GM19463 (cell line): Measurements from ENCODE around the gene COX6A1.
"Not testable (repeated sequence)": the region's sequence is repeated elsewhere in the genome, so short reads cannot be mapped to it uniquely, and the experiment has no call there.

ENCODE experiments used
- ATAC-seq: cut with Tn5 transposase; IDR thresholded peaks from one replicate; pipeline ENCODE4 v1.9.1; 2021; ENCODE audit warnings: mild to moderate bottlenecking, moderate library complexity; ENCODE audit not compliant: unreplicated experiment

Gene COX6A1

DNA sequence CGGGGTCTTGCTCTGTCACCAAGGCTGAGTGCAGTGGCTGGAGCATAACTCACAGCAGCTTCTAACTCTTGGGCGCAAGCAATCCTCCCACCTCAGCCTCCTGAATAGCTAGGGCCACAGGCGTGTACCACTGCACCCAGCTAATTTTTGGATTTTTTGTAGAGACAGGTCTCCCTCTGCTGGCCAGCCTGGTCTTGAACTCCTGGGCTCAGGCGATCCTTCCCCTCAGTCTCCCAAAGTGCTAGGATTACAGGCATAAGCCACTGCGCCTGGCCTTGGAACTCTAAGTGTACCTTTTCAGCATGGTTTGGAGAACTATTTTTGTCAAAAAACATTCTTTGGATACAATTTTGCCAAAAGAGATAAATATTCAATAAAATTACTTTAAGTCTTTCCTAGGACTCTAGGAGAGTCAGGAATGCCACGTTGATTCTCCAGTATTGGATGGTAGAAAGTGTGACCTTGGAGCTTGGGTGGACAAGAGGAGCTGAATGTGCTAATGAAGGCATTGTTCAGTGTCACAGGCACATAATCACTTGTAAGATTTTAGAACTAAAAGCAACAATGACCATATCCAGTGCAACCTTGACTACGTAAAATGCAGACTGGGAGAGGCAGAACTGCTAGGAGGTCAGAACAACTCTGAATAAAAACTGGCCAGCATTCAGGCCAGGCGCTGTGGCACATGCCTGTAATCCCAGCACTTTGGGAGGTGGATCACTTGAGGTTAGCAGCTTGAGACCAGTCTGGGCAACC lies 28.8 kb downstream of the COX6A1 start:
- no peak for ATAC-seq

- ATAC-seq: no peak
Observed at GRCh38 chr12:120467439-120467838, 29.5 kb downstream of the COX6A1 start.

DNA sequence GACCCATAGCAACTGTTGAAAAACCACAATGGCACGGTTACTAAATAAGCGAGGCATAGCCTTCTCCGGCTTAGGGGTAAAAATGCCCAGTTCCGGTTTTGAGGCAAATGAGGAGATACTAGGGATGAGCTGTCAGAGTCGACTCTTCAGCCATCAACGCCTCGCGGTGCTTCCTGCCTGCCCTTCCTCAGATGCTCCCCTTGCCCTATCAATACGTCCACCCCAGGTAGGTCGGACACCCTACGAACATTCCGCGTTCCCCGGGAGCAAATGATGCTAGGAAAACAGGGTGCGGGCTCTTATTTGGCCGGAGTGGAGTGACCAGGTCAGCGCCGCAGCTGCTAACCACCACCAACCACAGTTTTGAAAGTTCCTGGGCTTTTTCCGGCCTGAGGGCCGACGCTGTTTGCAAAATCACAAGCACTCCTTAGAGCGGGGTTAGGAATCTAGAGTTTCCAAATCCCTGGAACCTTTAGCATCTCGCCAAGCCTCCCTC lies 30.5 kb downstream of the COX6A1 start:
- no peak for ATAC-seq

- ATAC-seq: peak; percentile 20
Observed at GRCh38 chr12:120468821-120469449, 31.0 kb downstream of the COX6A1 start.

DNA sequence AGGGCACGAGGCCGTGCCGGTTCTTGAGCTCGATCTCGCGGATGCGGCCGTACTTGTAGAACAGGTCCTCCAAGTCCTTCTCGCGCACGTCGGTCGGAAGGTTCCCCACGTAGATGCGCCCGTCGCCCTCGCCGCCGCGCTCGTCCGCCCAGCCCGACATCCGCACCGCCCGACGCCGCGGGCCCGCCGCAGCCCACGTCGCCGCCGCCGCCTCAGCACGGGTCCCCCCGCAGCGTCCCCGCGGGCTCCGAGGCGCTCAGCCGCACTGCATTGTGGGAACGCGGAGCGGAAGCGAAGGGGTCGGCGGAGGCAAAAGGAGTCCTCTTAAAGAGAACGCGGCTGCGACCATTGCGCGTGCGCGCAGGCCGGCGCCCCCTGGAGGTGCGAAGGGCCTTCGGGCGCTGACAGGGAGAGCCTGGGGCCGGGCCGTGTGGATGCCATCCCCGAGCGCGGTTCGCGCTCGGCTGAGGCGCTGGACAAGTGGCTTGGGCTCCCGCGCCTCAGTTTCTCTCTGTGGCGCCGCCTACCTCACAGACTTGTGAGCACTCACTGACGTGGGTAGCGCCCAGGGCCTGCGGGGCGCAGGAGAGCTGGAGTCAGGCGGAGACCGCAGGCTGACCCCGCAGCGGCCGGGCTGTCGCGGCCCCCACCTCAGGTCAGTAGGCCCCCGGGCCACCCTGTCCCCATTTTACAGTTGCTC lies 31.7 kb downstream of the COX6A1 start, which contains the start of gene SRSF9:
SRSF9 (minus strand) TSS at position 299 of the 700 bp plus-strand sequence; CDS start at position 160, 139 bp downstream.
- peak; percentile 86 for ATAC-seq

GRCh38 chr12:120470150-120470784 lies 32.4 kb downstream of the COX6A1 start:
- no peak for ATAC-seq

- ATAC-seq: no peak
Observed at GRCh38 chr12:120472521-120472920, 34.6 kb downstream of the COX6A1 start.

DNA sequence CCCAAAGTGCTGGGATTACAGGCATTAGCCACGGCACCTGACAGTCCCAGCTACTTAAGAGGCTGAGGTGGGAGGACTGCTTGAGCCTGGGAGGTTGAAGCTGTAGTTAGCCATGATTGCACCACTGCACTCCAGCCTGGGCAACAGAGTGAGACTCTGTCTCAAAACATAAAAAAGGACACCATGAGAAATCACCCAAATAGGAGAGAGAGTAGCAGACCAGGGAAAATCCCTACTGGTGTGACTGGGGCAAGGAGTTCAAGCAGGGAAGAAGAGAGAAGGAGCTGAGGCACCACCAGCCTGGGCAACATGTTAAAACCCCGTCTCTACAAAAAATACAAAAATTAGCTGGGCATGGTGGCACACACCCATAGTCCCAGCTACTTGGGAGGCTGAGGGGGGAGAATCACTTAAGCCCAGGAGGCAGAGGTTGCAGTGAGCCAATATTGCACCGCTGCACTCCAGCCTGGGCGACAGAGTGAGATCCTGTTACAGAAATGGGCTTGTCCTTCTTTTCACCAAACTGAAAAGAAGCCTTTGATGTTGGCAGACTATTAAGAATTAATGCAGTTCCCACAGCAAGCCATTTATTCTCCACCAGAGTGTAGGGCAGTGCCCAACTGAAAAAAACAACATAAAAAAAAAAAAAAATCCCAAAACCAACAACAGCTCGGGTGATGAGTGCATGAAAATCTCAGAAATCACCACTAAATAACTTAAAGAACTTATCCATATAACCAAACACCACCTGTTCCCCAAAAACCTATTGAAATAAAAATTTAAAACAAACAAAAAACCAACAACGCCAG lies 36.1 kb downstream of the COX6A1 start:
- ATAC-seq: no peak

DNA sequence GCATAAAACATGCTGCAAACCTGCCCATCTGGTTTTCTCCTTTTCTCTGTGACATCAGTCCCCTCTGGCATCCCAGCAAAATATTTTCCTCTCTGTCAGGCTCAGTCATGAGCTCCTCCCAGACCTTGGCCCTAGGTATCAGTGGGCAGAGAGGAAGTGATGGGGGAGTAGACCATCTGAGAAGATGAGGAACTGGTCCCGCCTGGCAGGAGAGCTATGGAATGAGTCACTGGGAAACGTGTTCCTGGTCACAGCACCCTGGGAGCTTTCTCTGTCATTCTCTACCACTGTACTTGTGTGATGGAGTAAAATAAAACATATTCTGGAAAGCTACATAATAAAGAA lies 36.7 kb downstream of the COX6A1 start:
- ATAC-seq: no peak

- ATAC-seq: no peak
Observed at GRCh38 chr12:120475643-120476042, 37.7 kb downstream of the COX6A1 start.

- ATAC-seq: no peak
Observed at GRCh38 chr12:120479458-120479857, 41.5 kb downstream of the COX6A1 start.

GRCh38 chr12:120480211-120480610 lies 42.3 kb downstream of the COX6A1 start:
- ATAC-seq: no peak

DNA sequence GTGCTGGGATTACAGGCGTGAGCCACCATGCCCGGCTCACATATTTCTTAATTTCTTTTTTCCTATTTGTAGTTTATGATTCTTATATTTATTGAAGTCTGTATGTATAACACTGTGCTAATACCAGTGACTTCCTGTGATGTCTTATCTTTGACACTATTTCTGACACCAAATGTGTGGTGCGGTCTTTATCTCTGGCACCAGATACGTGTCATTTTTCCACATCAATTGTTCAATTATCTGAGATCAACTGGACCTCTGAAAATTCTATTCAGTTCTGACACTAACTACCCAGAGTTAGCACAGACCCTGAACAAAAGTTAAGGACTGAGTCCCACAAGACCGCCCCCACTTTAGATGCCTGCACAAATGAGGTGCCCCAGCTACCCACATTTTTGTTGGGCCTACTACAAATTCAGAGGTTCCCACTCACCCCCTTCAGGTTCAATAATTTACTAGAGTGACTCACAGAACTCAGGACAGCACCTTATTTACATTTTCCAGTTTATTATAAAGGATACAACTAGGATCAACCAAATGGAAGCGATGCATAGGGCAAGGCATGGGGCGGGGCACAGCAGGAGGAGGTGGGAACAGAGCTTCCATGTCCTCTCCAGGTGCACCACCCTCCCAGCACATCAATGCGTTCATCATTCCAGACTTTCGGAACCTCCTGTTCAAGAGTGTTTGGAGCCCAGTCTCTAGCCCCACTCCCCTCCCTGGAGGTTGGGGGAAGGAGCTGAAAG lies 43.3 kb downstream of the COX6A1 start:
- ATAC-seq: no peak

- ATAC-seq: no peak
Observed at GRCh38 chr12:120483621-120484020, 45.7 kb downstream of the COX6A1 start.

- ATAC-seq: no peak
Observed at GRCh38 chr12:120485961-120486881, 48.3 kb downstream of the COX6A1 start.

GRCh38 chr12:120487552-120487951 lies 49.6 kb downstream of the COX6A1 start:
- ATAC-seq: not testable (repeated sequence)

DNA sequence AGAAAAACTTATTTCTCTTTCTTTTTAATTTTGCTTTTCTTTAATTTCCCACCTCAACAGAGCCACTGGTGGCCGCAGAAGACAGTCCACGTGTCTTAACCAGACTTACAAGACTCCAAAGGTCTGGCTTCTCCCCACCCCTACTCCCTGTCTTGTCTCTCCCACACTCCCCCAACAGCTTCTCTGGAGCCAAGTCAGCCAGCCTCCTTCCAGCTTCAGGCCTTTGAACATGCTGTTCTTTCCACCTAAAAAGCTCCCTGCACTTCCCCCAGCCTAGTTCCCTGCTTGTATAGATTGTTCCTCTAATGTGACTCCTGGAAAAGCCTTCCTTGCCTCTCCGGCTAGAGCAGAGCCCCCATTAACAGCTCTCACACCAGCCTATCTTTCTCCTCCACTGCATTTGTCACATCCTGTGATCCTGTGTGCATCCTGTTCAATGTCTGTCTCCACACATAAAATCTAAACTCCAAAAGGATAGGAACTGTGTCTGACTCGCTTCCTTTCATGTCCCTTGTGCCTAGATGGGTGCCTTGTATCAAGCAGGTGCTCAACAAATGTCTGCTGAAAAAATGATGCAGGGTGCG lies 50.2 kb downstream of the COX6A1 start:
- ATAC-seq: no peak

DNA sequence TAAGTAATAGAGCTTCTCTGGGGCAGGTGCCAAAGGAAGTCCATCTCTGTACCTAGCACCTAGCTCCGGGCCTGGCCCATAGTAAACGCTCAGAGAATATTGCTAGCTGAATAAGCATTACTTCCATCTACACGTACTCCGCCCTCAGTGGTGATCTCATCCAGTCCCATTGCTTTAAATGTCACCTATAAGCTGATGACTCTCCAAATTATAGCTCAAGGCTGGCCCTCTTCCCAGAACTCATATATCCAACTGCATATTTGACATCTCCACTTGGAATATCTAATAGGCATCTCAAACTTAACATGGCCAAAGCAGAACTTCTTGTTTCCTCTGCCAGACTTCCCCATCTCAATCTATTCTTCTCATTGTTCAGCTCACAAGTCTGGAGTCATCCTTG lies 51.1 kb downstream of the COX6A1 start:
- no peak for ATAC-seq
